Activated naive CD8-positive, alpha-beta T cell treated with anti-CD3 and anti-CD28 coated beads for 36 hours (primary cell): ENCODE results near the gene SGSH. TPM values are rescaled to one million over a fixed set of nuclear protein-coding genes. Genes with fewer than 3 reads are reported as not detected.
"Not testable (repeated sequence)": the region's sequence is repeated elsewhere in the genome, so short reads cannot be mapped to it uniquely, and the experiment has no call there.

Experiments used
- DNase-seq: peaks from one replicate; pipeline ENCODE4 v3.0.0; 2021
- H3K27ac Mint-ChIP-seq: one replicate; pipeline ENCODE4 v1.8.0; 2022; ENCODE audit warnings: mild to moderate bottlenecking, moderate library complexity, mixed read lengths
- H3K27me3 Mint-ChIP-seq: one replicate; pipeline ENCODE4 v1.8.0; 2022; ENCODE audit warnings: mild to moderate bottlenecking, mixed read lengths
- H3K36me3 Mint-ChIP-seq: one replicate; pipeline ENCODE4 v1.8.0; 2021; ENCODE audit warnings: mild to moderate bottlenecking, mixed read lengths
- H3K4me1 Mint-ChIP-seq: one replicate; pipeline ENCODE4 v1.8.0; 2021; ENCODE audit warnings: mixed read lengths
- H3K4me3 Mint-ChIP-seq: one replicate; pipeline ENCODE4 v1.8.0; 2022; ENCODE audit warnings: mild to moderate bottlenecking, moderate library complexity, mixed read lengths
- H3K9me3 Mint-ChIP-seq: one replicate; pipeline ENCODE4 v1.8.0; 2022; ENCODE audit warnings: mixed read lengths
- total RNA-seq, 2 experiments: library from RNA; stranded (reverse); gene quantifications; one replicate each; pipeline ENCODE4 v1.2.3, GENCODE V29; 2021

Gene SGSH
- total RNA-seq, 2 experiments from 2014 or later: 7.0 to 8.2 TPM

- H3K36me3 Mint-ChIP-seq: peaks cover 2% of the 10 kb centered on the region
- no peaks in the 10 kb centered on the region for H3K9me3 Mint-ChIP-seq
- H3K4me1 Mint-ChIP-seq: peaks cover 11% of the 10 kb centered on the region
- no peak overlapping the region for H3K4me3 Mint-ChIP-seq
- DNase-seq: no peak
- no peak overlapping the region for H3K27ac Mint-ChIP-seq
- H3K27me3 Mint-ChIP-seq: no peaks in the 10 kb centered on the region
These were observed 6.5 kb downstream of the SGSH start for GRCh38 chr17:80213643-80213975.

GRCh38 chr17:80212962-80213642 lies 7.0 kb downstream of the SGSH start:
- H3K36me3 Mint-ChIP-seq: peaks cover 2% of the 10 kb centered on the region
- H3K27me3 Mint-ChIP-seq: no peaks in the 10 kb centered on the region
- H3K4me1 Mint-ChIP-seq: peaks cover 7% of the 10 kb centered on the region
- no peak overlapping the region for H3K4me3 Mint-ChIP-seq
- no peak overlapping the region for H3K27ac Mint-ChIP-seq
- DNase-seq: no peak
- H3K9me3 Mint-ChIP-seq: no peaks in the 10 kb centered on the region

DNA sequence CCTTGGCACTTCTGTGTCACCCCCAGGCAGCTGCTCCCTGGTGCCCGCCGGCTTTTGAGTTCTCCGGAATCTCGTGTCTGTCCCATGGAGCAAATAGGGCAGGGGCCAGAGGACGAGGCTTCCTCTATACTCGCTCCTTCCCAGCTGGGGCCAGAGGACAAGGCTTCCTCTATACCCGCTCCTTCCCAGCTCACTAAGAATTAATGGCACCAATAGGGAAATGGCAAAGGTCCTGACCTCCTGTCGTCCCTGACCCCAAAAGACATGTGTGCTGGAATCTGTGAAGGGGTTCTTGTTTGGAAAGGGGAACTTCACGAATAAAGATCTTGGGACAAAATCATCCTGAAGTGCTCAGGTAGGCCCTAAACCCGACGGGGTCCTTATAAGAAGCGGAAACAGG lies 7.6 kb downstream of the SGSH start:
- peaks cover 2% of the 10 kb centered on the region for H3K36me3 Mint-ChIP-seq
- H3K9me3 Mint-ChIP-seq: no peaks in the 10 kb centered on the region
- DNase-seq: no peak
- H3K4me3 Mint-ChIP-seq: no peak overlapping the region
- H3K27ac Mint-ChIP-seq: no peak overlapping the region
- H3K27me3 Mint-ChIP-seq: no peaks in the 10 kb centered on the region
- peaks cover 4% of the 10 kb centered on the region for H3K4me1 Mint-ChIP-seq

DNA sequence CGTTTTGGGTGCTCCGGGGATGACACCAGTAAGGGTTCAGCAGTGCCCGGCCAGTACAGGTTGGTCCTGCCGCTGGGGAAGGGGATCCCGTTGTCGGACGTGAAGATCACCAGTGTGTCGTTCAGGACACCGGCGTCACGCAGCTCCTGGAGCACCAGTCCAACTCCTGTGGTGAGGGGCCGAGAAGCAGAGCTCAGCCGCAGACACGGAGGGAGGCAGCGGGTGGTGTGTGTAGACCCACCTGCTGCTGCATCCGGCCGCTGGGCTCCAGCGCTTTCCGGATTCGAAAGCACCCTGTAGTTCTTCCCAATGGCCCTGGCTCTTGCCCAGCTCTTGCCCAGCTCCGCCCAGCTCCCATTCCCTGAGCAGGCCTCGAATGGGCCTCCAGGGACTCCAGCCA lies 8.0 kb downstream of the SGSH start:
- Mint-ChIP-seq H3K27ac (no peak overlapping the region), H3K36me3 (no peaks in the 10 kb centered on the region)
- no peak for DNase-seq

DNA sequence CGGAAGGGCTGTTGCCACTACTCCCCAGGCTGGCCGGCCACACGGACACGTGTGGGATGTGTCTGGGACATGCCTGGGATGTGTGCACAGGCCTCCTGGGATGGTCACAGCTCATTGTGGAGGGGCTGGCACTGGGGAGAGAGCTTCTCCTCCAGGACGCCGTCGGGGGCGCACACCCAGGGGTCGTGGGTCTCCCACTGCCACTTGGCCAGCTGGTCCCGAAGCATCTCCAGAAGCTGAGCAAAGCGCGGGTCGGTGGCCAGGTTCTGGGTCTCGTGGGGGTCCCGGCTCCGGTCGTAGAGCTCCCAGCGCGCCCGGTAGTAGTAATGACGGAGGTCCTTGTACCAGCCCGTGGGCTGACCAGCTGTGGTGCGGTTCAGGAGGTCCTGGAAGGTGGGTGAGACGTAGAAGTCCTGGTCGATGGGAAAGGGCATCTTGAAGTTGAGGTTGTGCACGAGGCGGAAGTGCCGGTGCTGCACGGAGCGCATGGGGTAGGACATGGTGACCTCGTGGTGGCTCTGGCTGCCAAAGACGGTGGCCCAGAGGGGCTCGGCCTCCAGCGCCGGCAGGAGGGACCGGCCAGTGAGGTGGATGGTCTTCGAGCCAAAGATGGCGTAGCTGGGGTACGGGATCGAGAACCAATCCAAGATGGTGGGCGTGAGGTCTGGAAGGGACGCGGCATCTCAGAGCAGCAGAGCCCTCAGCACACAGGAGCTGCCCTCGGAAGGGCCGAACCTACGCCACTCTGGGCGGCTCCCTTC lies 9.6 kb downstream of the SGSH start:
- Mint-ChIP-seq H3K4me1 (no peaks in the 10 kb centered on the region), H3K27ac (no peak overlapping the region), H3K27me3 (no peaks in the 10 kb centered on the region), H3K9me3 (no peaks in the 10 kb centered on the region), H3K4me3 (no peak overlapping the region), H3K36me3 (no peaks in the 10 kb centered on the region)
- no peak for DNase-seq

More for the DNA sequence above, 8.0 kb downstream of the SGSH start:
- Mint-ChIP-seq H3K27me3 (no peaks in the 10 kb centered on the region), H3K4me1 (peaks cover under 1% of the 10 kb centered on the region), H3K9me3 (no peaks in the 10 kb centered on the region), H3K4me3 (no peak overlapping the region)

DNA sequence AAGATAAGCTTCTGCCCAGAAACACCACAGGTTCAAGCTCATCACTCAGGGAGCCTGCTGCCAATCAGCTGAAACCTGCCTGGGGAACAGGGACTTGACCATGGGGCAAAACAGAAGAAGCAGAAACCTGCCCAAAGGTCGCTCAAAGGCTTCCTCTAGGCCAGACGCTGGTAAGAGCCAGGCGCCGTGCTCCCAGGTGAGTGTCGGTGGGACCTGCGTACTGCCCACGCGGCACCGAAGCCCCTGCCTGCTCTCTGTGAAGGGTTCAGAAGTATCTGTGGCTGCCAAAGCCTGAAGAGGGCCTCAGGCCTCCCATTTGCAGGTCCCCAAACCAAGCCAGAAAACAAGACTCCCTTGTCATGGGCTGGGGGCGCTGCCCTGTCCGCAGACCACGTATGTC lies 10.4 kb downstream of the SGSH start:
- no peak for DNase-seq
- H3K9me3 Mint-ChIP-seq: no peaks in the 10 kb centered on the region
- H3K4me1 Mint-ChIP-seq: no peaks in the 10 kb centered on the region
- no peak overlapping the region for H3K27ac Mint-ChIP-seq
- H3K4me3 Mint-ChIP-seq: no peak overlapping the region
- H3K27me3 Mint-ChIP-seq: no peaks in the 10 kb centered on the region
- H3K36me3 Mint-ChIP-seq: no peaks in the 10 kb centered on the region

DNA sequence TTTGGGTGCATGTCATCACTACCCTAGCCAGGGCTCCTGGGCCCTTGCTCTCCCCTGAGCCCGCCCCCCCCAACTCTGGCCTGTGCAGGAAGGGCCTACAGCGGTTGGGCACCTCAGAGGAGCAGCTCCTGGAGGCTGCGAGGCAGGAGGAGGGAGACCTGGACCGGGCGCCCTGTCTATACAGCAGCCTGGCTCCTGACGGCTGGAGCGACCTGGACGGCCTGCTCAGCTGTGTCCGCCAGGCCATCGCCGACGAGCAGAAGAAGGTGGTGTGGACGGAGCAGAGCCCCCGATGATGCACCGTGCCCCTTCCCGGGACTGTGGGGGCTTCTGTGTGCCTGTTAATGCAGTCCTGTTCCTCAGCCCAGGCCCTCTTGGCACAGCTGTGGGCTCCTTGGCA lies 12.1 kb downstream of the SGSH start:
- no peak for DNase-seq
- no peaks in the 10 kb centered on the region for H3K9me3 Mint-ChIP-seq
- H3K4me1 Mint-ChIP-seq: no peaks in the 10 kb centered on the region
- H3K27me3 Mint-ChIP-seq: no peaks in the 10 kb centered on the region
- no peak overlapping the region for H3K4me3 Mint-ChIP-seq
- H3K27ac Mint-ChIP-seq: no peak overlapping the region
- H3K36me3 Mint-ChIP-seq: no peaks in the 10 kb centered on the region

GRCh38 chr17:80205811-80206210 lies 14.3 kb downstream of the SGSH start:
- Mint-ChIP-seq H3K27me3 (no peaks in the 10 kb centered on the region), H3K4me3 (no peak overlapping the region), H3K4me1 (no peaks in the 10 kb centered on the region), H3K27ac (no peak overlapping the region), H3K9me3 (no peaks in the 10 kb centered on the region), H3K36me3 (no peaks in the 10 kb centered on the region)
- DNase-seq: no peak

GRCh38 chr17:80204626-80205468 lies 15.3 kb downstream of the SGSH start:
- no peak overlapping the region for H3K27ac Mint-ChIP-seq
- H3K9me3 Mint-ChIP-seq: no peaks in the 10 kb centered on the region
- H3K4me3 Mint-ChIP-seq: no peak overlapping the region
- H3K27me3 Mint-ChIP-seq: no peaks in the 10 kb centered on the region
- DNase-seq: no peak
- no peaks in the 10 kb centered on the region for H3K4me1 Mint-ChIP-seq
- no peaks in the 10 kb centered on the region for H3K36me3 Mint-ChIP-seq

DNA sequence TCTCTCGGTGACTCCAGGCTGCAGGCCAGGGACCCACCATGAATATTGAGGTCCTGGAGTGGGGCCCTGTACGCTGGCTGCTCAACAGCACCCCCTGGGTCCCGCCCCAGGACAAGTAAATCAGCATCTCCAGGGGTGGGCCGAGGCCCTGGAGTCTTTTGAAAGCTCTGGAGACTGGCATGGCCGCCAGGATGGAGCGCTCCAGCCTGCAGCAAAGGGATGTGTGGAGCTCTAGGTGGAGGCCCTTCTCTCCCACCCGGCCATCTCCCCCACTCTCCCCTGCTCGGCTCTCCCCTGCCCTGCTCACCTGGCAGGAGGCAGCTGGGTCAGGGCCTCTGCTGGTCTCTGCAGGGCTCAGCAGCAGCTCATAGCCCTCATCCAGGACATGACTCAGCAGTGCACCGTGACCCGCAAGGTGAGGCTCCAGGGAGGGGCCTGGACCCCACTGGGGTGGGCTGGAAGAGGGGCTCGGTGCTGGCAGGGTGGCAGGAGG lies 16.6 kb downstream of the SGSH start:
- H3K4me1 Mint-ChIP-seq: no peaks in the 10 kb centered on the region
- no peaks in the 10 kb centered on the region for H3K9me3 Mint-ChIP-seq
- no peaks in the 10 kb centered on the region for H3K27me3 Mint-ChIP-seq
- no peaks in the 10 kb centered on the region for H3K36me3 Mint-ChIP-seq
- no peak overlapping the region for H3K27ac Mint-ChIP-seq
- no peak overlapping the region for H3K4me3 Mint-ChIP-seq
- no peak for DNase-seq

GRCh38 chr17:80202197-80202596 lies 17.9 kb downstream of the SGSH start:
- Mint-ChIP-seq H3K27ac (no peak overlapping the region), H3K36me3 (no peaks in the 10 kb centered on the region), H3K4me1 (no peaks in the 10 kb centered on the region), H3K9me3 (no peaks in the 10 kb centered on the region), H3K4me3 (no peak overlapping the region), H3K27me3 (no peaks in the 10 kb centered on the region)
- no peak for DNase-seq

DNA sequence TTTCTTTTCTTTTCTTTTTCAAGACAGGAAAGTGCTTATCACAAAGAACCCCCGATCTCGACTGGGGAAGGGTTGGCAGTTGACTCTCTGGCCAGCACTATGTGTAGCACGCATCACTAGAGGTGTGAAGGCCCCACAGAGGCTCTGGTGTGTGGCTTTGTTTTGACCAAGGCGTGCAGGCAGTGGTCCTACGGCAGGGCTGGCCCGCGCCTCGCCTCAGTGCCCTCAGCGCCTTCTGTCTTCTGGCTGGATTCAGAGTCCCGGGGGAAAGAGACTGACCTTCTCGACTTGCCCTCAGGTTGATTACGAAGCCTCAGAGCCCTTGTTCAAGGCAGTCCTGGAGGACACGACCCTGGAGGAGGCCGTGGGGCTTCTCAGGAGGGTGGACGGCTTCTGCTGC lies 18.7 kb downstream of the SGSH start:
- Mint-ChIP-seq H3K4me3 (no peak overlapping the region), H3K27me3 (no peaks in the 10 kb centered on the region), H3K36me3 (no peaks in the 10 kb centered on the region), H3K27ac (no peak overlapping the region), H3K4me1 (no peaks in the 10 kb centered on the region), H3K9me3 (no peaks in the 10 kb centered on the region)
- no peak for DNase-seq

DNA sequence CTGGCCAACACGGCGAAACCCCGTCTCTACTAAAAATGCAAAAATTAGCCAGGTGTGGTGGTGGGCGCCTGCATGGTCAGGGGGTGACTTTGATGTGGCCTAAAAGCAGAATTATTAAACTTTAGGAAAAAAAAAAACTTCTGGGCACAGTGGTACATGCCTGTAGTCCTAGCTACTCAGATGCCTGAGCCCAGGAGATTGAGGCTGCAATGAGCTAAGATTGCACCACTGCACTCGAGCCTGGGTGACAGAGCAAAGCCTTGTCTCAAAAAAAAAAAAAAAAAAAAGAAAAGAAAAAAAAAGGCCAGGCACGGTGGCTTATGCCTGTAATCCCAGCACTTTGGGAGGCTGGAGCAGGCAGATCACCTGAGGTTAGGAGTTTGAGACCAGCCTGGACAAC lies 20.8 kb downstream of the SGSH start:
- not testable (repeated sequence) for H3K36me3 Mint-ChIP-seq, DNase-seq, H3K27me3 Mint-ChIP-seq, H3K27ac Mint-ChIP-seq, H3K9me3 Mint-ChIP-seq, H3K4me1 Mint-ChIP-seq, H3K4me3 Mint-ChIP-seq

DNA sequence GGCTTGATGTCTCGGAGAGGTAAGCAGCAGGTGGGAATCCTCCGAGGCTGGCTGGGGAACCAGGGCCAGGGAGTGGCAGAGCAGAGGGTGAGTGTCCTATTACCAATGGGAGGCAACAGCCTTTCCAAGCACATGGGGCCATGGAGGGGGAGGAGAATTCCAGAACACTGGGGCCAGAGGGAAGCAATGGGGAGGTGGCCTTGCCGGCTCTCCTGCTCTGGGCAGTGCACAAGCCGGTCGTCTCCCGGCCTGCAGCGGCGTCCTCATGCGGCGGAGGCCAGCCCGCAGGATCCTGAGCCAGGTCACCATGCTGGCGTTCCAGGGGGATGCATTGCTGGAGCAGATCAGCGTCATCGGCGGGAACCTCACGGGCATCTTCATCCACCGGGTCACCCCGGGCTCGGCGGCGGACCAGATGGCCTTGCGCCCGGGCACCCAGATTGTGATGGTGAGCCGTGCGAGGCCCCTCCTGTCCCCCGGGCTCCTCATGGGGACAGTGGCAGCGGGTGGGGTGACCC lies 21.9 kb downstream of the SGSH start:
- no peaks in the 10 kb centered on the region for H3K27me3 Mint-ChIP-seq
- H3K9me3 Mint-ChIP-seq: no peaks in the 10 kb centered on the region
- H3K36me3 Mint-ChIP-seq: no peaks in the 10 kb centered on the region
- no peak overlapping the region for H3K27ac Mint-ChIP-seq
- no peak overlapping the region for H3K4me3 Mint-ChIP-seq
- H3K4me1 Mint-ChIP-seq: no peaks in the 10 kb centered on the region
- DNase-seq: no peak

GRCh38 chr17:80196652-80197051 lies 23.5 kb downstream of the SGSH start:
- Mint-ChIP-seq H3K27me3 (peaks cover 6% of the 10 kb centered on the region), H3K4me1 (no peaks in the 10 kb centered on the region), H3K27ac (no peak overlapping the region), H3K4me3 (no peak overlapping the region), H3K9me3 (no peaks in the 10 kb centered on the region), H3K36me3 (no peaks in the 10 kb centered on the region)
- no peak for DNase-seq
